Measurements from ENCODE around the gene HSD17B1. TPM values are rescaled to one million over a fixed set of nuclear protein-coding genes. Genes with fewer than 3 reads are reported as not detected.

The HSD17B1 gene
- total and polyA plus RNA-seq, 2 of the 13 experiments (the other 11 are each of a cell fraction or from before 2014, with no cell fraction given): 0.54 to 0.93 TPM

- TF ChIP-seq, protein P1, sequence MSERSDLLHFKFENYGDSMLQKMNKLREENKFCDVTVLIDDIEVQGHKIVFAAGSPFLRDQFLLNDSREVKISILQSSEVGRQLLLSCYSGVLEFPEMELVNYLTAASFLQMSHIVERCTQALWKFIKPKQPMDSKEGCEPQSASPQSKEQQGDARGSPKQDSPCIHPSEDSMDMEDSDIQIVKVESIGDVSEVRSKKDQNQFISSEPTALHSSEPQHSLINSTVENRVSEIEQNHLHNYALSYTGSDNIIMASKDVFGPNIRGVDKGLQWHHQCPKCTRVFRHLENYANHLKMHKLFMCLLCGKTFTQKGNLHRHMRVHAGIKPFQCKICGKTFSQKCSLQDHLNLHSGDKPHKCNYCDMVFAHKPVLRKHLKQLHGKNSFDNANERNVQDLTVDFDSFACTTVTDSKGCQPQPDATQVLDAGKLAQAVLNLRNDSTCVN (CRISPR knock-in tag; IDR thresholded peaks at IDR 0.05; ENCODE audit: borderline replicate concordance): peak; percentile 82
- TF ChIP-seq RBM22 (optimal IDR thresholded peaks at IDR 0.05; ENCODE audit: low read length) (peak; percentile 56), SMARCC2 (IDR thresholded peaks at IDR 0.05) (no peak), ZNF577 (CRISPR knock-in tag; IDR thresholded peaks at IDR 0.05; ENCODE audit: borderline replicate concordance, low read depth) (no peak), CREB3 (CRISPR knock-in tag; IDR thresholded peaks at IDR 0.05) (no peak), ZNF576 (CRISPR knock-in tag; IDR thresholded peaks at IDR 0.05) (peak; percentile 95; the same call in 1 of the 2 replicates), NFE2 (CRISPR knock-in tag; IDR thresholded peaks at IDR 0.05) (no peak), ZNF3 (CRISPR knock-in tag; IDR thresholded peaks at IDR 0.05) (no peak), ZBTB7B (CRISPR knock-in tag; IDR thresholded peaks at IDR 0.05) (peak; percentile 88)
- TF ChIP-seq, protein P2, sequence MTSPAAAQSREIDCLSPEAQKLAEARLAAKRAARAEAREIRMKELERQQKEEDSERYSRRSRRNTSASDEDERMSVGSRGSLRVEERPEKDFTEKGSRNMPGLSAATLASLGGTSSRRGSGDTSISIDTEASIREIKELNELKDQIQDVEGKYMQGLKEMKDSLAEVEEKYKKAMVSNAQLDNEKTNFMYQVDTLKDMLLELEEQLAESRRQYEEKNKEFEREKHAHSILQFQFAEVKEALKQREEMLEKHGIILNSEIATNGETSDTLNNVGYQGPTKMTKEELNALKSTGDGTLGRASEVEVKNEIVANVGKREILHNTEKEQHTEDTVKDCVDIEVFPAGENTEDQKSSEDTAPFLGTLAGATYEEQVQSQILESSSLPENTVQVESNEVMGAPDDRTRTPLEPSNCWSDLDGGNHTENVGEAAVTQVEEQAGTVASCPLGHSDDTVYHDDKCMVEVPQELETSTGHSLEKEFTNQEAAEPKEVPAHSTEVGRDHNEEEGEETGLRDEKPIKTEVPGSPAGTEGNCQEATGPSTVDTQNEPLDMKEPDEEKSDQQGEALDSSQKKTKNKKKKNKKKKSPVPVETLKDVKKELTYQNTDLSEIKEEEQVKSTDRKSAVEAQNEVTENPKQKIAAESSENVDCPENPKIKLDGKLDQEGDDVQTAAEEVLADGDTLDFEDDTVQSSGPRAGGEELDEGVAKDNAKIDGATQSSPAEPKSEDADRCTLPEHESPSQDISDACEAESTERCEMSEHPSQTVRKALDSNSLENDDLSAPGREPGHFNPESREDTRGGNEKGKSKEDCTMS (CRISPR knock-in tag; conservative IDR thresholded peaks at IDR 0.05): peak; percentile 85; the same call in 1 of the 2 replicates
- TF ChIP-seq, protein P3, sequence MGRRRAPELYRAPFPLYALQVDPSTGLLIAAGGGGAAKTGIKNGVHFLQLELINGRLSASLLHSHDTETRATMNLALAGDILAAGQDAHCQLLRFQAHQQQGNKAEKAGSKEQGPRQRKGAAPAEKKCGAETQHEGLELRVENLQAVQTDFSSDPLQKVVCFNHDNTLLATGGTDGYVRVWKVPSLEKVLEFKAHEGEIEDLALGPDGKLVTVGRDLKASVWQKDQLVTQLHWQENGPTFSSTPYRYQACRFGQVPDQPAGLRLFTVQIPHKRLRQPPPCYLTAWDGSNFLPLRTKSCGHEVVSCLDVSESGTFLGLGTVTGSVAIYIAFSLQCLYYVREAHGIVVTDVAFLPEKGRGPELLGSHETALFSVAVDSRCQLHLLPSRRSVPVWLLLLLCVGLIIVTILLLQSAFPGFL (CRISPR knock-in tag; IDR thresholded peaks at IDR 0.05): 0 out of 2 replicates have a peak, but pooled peaks have one; percentile 44
- TF ChIP-seq, protein P4, sequence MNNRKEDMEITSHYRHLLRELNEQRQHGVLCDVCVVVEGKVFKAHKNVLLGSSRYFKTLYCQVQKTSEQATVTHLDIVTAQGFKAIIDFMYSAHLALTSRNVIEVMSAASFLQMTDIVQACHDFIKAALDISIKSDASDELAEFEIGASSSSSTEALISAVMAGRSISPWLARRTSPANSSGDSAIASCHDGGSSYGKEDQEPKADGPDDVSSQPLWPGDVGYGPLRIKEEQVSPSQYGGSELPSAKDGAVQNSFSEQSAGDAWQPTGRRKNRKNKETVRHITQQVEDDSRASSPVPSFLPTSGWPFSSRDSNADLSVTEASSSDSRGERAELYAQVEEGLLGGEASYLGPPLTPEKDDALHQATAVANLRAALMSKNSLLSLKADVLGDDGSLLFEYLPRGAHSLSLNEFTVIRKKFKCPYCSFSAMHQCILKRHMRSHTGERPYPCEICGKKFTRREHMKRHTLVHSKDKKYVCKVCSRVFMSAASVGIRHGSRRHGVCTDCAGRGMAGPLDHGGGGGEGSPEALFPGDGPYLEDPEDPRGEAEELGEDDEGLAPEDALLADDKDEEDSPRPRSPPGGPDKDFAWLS (CRISPR knock-in tag; IDR thresholded peaks at IDR 0.05; ENCODE audit: borderline replicate concordance): no peak; the same call in 1 of the 2 replicates
- TF ChIP-seq, protein P5, sequence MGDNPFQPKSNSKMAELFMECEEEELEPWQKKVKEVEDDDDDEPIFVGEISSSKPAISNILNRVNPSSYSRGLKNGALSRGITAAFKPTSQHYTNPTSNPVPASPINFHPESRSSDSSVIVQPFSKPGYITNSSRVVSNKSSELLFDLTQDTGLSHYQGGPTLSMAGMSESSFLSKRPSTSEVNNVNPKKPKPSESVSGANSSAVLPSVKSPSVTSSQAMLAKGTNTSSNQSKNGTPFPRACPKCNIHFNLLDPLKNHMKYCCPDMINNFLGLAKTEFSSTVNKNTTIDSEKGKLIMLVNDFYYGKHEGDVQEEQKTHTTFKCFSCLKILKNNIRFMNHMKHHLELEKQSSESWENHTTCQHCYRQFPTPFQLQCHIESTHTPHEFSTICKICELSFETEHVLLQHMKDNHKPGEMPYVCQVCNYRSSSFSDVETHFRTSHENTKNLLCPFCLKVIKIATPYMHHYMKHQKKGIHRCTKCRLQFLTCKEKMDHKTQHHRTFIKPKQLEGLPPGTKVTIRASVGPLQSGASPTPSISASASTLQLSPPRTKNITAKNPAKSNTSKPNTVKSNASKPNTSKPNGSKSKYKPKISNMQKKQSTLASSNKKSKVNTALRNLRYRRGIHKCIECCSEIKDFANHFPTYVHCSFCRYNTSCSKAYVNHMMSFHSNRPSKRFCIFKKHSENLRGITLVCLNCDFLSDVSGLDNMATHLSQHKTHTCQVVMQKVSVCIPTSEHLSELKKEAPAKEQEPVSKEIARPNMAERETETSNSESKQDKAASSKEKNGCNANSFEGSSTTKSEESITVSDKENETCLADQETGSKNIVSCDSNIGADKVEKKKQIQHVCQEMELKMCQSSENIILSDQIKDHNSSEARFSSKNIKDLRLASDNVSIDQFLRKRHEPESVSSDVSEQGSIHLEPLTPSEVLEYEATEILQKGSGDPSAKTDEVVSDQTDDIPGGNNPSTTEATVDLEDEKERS (CRISPR knock-in tag; IDR thresholded peaks at IDR 0.05): peak; percentile 61; the same call in 1 of the 2 replicates
Measured at GRCh38 chr17:42554250-42555121, 1.8 kb downstream of the HSD17B1 start (continued).
